ENCODE measurements around the gene KCNMB1. TPM values are rescaled to one million over a fixed set of nuclear protein-coding genes. Genes with fewer than 3 reads are reported as not detected.

Gene KCNMB1
- total RNA-seq, 1 experiment from 2014 or later, result 0.24 TPM

DNA sequence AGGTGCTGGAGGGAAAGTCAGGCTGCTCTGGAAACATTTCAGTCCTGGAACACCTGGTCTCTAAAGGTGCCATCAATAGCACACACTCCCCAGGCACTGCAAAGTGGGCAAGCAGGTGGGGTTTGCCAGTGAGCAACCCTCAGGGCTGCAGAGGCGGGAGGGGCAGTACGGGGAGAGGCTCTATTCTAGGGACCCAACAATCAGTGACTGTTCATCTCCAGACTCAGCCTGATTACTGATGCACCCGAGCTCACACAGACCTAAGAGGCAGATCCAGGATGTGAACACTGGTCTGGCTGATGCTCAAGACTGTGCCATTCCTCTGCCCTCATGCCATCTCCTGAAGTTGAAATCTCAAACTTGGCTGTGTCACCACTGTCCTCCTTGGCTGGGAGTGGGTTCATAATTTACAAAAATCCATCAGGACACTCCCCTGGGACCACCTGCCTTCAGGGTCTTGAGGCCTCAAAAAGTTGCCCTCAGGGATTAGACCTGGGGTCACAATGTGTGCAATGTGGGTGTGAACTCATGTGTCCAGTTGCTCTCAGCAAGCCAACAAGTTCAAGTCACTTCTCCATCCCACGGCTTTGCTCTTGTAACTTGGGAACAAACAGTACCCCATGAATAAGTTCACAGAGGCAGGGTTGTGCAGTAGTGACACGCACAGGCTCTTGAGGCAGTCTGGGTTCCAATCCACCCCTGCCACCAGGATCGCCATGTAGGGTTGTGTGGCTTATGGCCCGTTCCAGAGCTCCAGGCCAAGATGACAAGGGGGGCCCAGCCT lies 19.9 kb upstream of the KCNMB1 start:
- CTCF ChIA-PET, result interaction anchor here (0.6 to 4.3 kb wide), 10 partner anchors 10 to 309 kb away, joined by 3 to 28 read pairs (median 6); no protein-coding TSS in a partner anchor

DNA sequence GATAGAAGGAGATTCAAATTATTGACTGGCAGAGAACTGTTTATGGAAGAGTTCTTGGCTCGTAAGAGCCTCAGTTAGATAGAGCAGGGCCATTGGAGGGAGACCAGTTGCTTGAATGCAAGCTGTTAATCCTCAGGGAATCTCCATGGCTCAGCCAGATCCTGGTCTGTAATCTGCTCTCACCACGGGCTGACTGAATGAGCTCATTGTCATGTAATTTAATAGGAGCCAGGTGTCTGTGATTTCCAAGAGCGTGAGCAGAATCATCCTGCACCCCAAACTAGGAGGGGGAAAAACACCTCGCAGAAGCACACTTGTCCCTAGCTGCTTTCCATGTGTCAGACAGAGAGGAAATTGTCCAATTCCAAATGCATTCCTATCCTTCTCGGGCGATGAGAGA lies 19.1 kb upstream of the KCNMB1 start:
- H3K4me3 Mint-ChIP-seq, result no peak overlapping the region
- CTCF ChIA-PET, result interaction anchor here (0.6 to 4.3 kb wide), 16 partner anchors 11 to 308 kb away, joined by 3 to 28 read pairs (median 4); partner anchors contain the start of gene KCNMB1
- H3K27me3 Mint-ChIP-seq (ENCODE audit: low read depth), result peaks cover 3% of the 10 kb centered on the region; the same call in 1 of the 2 replicates
- POLR2A ChIA-PET, result no interaction called here
- peaks cover 3% of the 10 kb centered on the region; the same call in 1 of the 2 replicates for H3K9me3 Mint-ChIP-seq
- H3K36me3 Mint-ChIP-seq, result no peaks in the 10 kb centered on the region; the same call in 1 of the 2 replicates
- H3K27ac Mint-ChIP-seq, result 0 out of 2 replicates have a peak overlapping the region, but pooled peaks have one; percentile 14
- H3K4me1 Mint-ChIP-seq, result peaks cover 55% of the 10 kb centered on the region
- DNase-seq (ENCODE audit: low spot score), result no peak
- peak; percentile 70 for ATAC-seq
- TF ChIP-seq, protein P1, sequence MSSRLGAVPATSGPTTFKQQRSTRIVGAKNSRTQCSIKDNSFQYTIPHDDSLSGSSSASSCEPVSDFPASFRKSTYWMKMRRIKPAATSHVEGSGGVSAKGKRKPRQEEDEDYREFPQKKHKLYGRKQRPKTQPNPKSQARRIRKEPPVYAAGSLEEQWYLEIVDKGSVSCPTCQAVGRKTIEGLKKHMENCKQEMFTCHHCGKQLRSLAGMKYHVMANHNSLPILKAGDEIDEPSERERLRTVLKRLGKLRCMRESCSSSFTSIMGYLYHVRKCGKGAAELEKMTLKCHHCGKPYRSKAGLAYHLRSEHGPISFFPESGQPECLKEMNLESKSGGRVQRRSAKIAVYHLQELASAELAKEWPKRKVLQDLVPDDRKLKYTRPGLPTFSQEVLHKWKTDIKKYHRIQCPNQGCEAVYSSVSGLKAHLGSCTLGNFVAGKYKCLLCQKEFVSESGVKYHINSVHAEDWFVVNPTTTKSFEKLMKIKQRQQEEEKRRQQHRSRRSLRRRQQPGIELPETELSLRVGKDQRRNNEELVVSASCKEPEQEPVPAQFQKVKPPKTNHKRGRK (CRISPR knock-in tag; IDR thresholded peaks at IDR 0.05; ENCODE audit: borderline replicate concordance), result no peak
- TF ChIP-seq RELA (CRISPR knock-in tag; IDR thresholded peaks at IDR 0.05; ENCODE audit: borderline replicate concordance) (no peak), SP1 (CRISPR knock-in tag; conservative IDR thresholded peaks at IDR 0.05) (no peak), ZNF416 (CRISPR knock-in tag; IDR thresholded peaks at IDR 0.05) (no peak), PRRX2 (CRISPR knock-in tag; IDR thresholded peaks at IDR 0.05) (no peak), KAT7 (CRISPR knock-in tag; IDR thresholded peaks at IDR 0.05; ENCODE audit: borderline replicate concordance) (no peak), MYBL2 (CRISPR knock-in tag; IDR thresholded peaks at IDR 0.05) (no peak), TEAD1 (CRISPR knock-in tag; IDR thresholded peaks at IDR 0.05) (peak; percentile 55; the same call in 1 of the 2 replicates), SOX15 (CRISPR knock-in tag; IDR thresholded peaks at IDR 0.05) (no peak), RORB (CRISPR knock-in tag; IDR thresholded peaks at IDR 0.05) (no peak), SMAD4 (CRISPR knock-in tag; IDR thresholded peaks at IDR 0.05) (no peak), ZNF263 (CRISPR knock-in tag; IDR thresholded peaks at IDR 0.05; ENCODE audit: low read depth) (no peak)
- TF ChIP-seq, protein P2, sequence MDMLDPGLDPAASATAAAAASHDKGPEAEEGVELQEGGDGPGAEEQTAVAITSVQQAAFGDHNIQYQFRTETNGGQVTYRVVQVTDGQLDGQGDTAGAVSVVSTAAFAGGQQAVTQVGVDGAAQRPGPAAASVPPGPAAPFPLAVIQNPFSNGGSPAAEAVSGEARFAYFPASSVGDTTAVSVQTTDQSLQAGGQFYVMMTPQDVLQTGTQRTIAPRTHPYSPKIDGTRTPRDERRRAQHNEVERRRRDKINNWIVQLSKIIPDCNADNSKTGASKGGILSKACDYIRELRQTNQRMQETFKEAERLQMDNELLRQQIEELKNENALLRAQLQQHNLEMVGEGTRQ (CRISPR knock-in tag; IDR thresholded peaks at IDR 0.05), result no peak
- TF ChIP-seq, protein P3, sequence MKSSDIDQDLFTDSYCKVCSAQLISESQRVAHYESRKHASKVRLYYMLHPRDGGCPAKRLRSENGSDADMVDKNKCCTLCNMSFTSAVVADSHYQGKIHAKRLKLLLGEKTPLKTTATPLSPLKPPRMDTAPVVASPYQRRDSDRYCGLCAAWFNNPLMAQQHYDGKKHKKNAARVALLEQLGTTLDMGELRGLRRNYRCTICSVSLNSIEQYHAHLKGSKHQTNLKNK (CRISPR knock-in tag; IDR thresholded peaks at IDR 0.05), result no peak
- TF ChIP-seq, protein P4, sequence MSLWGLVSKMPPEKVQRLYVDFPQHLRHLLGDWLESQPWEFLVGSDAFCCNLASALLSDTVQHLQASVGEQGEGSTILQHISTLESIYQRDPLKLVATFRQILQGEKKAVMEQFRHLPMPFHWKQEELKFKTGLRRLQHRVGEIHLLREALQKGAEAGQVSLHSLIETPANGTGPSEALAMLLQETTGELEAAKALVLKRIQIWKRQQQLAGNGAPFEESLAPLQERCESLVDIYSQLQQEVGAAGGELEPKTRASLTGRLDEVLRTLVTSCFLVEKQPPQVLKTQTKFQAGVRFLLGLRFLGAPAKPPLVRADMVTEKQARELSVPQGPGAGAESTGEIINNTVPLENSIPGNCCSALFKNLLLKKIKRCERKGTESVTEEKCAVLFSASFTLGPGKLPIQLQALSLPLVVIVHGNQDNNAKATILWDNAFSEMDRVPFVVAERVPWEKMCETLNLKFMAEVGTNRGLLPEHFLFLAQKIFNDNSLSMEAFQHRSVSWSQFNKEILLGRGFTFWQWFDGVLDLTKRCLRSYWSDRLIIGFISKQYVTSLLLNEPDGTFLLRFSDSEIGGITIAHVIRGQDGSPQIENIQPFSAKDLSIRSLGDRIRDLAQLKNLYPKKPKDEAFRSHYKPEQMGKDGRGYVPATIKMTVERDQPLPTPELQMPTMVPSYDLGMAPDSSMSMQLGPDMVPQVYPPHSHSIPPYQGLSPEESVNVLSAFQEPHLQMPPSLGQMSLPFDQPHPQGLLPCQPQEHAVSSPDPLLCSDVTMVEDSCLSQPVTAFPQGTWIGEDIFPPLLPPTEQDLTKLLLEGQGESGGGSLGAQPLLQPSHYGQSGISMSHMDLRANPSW (CRISPR knock-in tag; conservative IDR thresholded peaks at IDR 0.05; ENCODE audit: low read depth), result no peak
- TF ChIP-seq, protein P5, sequence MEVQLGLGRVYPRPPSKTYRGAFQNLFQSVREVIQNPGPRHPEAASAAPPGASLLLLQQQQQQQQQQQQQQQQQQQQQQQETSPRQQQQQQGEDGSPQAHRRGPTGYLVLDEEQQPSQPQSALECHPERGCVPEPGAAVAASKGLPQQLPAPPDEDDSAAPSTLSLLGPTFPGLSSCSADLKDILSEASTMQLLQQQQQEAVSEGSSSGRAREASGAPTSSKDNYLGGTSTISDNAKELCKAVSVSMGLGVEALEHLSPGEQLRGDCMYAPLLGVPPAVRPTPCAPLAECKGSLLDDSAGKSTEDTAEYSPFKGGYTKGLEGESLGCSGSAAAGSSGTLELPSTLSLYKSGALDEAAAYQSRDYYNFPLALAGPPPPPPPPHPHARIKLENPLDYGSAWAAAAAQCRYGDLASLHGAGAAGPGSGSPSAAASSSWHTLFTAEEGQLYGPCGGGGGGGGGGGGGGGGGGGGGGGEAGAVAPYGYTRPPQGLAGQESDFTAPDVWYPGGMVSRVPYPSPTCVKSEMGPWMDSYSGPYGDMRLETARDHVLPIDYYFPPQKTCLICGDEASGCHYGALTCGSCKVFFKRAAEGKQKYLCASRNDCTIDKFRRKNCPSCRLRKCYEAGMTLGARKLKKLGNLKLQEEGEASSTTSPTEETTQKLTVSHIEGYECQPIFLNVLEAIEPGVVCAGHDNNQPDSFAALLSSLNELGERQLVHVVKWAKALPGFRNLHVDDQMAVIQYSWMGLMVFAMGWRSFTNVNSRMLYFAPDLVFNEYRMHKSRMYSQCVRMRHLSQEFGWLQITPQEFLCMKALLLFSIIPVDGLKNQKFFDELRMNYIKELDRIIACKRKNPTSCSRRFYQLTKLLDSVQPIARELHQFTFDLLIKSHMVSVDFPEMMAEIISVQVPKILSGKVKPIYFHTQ (CRISPR knock-in tag; IDR thresholded peaks at IDR 0.05), result no peak
- TF ChIP-seq, protein P6, sequence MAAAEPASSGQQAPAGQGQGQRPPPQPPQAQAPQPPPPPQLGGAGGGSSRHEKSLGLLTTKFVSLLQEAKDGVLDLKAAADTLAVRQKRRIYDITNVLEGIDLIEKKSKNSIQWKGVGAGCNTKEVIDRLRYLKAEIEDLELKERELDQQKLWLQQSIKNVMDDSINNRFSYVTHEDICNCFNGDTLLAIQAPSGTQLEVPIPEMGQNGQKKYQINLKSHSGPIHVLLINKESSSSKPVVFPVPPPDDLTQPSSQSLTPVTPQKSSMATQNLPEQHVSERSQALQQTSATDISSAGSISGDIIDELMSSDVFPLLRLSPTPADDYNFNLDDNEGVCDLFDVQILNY (CRISPR knock-in tag; IDR thresholded peaks at IDR 0.05), result no peak
- TF ChIP-seq, protein P7, sequence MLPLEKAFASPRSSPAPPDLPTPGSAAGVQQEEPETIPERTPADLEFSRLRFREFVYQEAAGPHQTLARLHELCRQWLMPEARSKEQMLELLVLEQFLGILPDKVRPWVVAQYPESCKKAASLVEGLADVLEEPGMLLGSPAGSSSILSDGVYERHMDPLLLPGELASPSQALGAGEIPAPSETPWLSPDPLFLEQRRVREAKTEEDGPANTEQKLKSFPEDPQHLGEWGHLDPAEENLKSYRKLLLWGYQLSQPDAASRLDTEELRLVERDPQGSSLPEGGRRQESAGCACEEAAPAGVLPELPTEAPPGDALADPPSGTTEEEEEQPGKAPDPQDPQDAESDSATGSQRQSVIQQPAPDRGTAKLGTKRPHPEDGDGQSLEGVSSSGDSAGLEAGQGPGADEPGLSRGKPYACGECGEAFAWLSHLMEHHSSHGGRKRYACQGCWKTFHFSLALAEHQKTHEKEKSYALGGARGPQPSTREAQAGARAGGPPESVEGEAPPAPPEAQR (CRISPR knock-in tag; IDR thresholded peaks at IDR 0.05), result no peak
- TF ChIP-seq, protein P8, sequence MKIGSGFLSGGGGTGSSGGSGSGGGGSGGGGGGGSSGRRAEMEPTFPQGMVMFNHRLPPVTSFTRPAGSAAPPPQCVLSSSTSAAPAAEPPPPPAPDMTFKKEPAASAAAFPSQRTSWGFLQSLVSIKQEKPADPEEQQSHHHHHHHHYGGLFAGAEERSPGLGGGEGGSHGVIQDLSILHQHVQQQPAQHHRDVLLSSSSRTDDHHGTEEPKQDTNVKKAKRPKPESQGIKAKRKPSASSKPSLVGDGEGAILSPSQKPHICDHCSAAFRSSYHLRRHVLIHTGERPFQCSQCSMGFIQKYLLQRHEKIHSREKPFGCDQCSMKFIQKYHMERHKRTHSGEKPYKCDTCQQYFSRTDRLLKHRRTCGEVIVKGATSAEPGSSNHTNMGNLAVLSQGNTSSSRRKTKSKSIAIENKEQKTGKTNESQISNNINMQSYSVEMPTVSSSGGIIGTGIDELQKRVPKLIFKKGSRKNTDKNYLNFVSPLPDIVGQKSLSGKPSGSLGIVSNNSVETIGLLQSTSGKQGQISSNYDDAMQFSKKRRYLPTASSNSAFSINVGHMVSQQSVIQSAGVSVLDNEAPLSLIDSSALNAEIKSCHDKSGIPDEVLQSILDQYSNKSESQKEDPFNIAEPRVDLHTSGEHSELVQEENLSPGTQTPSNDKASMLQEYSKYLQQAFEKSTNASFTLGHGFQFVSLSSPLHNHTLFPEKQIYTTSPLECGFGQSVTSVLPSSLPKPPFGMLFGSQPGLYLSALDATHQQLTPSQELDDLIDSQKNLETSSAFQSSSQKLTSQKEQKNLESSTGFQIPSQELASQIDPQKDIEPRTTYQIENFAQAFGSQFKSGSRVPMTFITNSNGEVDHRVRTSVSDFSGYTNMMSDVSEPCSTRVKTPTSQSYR (CRISPR knock-in tag; IDR thresholded peaks at IDR 0.05), result no peak

More for the DNA sequence above, 19.9 kb upstream of the KCNMB1 start:
- Mint-ChIP-seq H3K36me3 (no peaks in the 10 kb centered on the region), H3K27ac (no peak overlapping the region), H3K27me3 (ENCODE audit: low read depth) (peaks cover 3% of the 10 kb centered on the region; the same call in 1 of the 2 replicates), H3K9me3 (peaks cover 3% of the 10 kb centered on the region; the same call in 1 of the 2 replicates), H3K4me3 (no peak overlapping the region), H3K4me1 (peaks cover 48% of the 10 kb centered on the region)
- POLR2A ChIA-PET, result no interaction called here
- TF ChIP-seq CBFB (CRISPR knock-in tag; IDR thresholded peaks at IDR 0.05; ENCODE audit: low read depth) (no peak), TP53 (CRISPR knock-in tag; IDR thresholded peaks at IDR 0.05) (0 out of 2 replicates have a peak, but pooled peaks have one; percentile 32)
- ATAC-seq (peak; percentile 29), DNase-seq (ENCODE audit: low spot score) (no peak)
